Loucy (cell line): Measurements from ENCODE around the gene HMHB1.
"Not testable (repeated sequence)": the region's sequence is repeated elsewhere in the genome, so short reads cannot be mapped to it uniquely, and the experiment has no call there.

Source experiments
- H2AFZ ChIP-seq: fragments of 200-600 bp; sonication (generic); 2 replicates; pipeline ENCODE4 v1.6.0; 2016; ENCODE audit warnings: antibody characterized with exemption, mild to moderate bottlenecking, low read length, moderate library complexity
- H3F3A ChIP-seq: fragments of 200-600 bp; 2 replicates; pipeline ENCODE4 v1.6.0; 2016; ENCODE audit warnings: antibody characterized with exemption, low read depth, mild to moderate bottlenecking
- H3K27me3 ChIP-seq: fragments of 200-600 bp; sonication (generic); 2 replicates; pipeline ENCODE4 v1.6.1; 2014; ENCODE audit warnings: low read length, mild to moderate bottlenecking; ENCODE audit not compliant: insufficient read depth, poor library complexity, severe bottlenecking
- H3K36me3 ChIP-seq: fragments of 200-600 bp; sonication (generic); 2 replicates; pipeline ENCODE4 v1.6.1; 2016; ENCODE audit warnings: low read length; ENCODE audit not compliant: insufficient read depth
- H3K4me1 ChIP-seq: fragments of 200-600 bp; sonication (generic); 2 replicates; pipeline ENCODE4 v1.5.1; 2014; ENCODE audit warnings: low read length, mild to moderate bottlenecking; ENCODE audit not compliant: insufficient read depth, poor library complexity, severe bottlenecking
- H3K4me2 ChIP-seq: fragments of 200-600 bp; sonication (generic); 2 replicates; pipeline ENCODE4 v1.6.0; 2014; ENCODE audit warnings: antibody characterized with exemption, low read length, low read depth, mild to moderate bottlenecking; ENCODE audit not compliant: poor library complexity, severe bottlenecking
- H3K4me3 ChIP-seq: fragments of 200-600 bp; sonication (generic); 2 replicates; pipeline ENCODE4 v1.5.1; 2014; ENCODE audit warnings: low read length, mild to moderate bottlenecking, mixed read lengths; ENCODE audit not compliant: poor library complexity, severe bottlenecking
- H3K79me2 ChIP-seq: fragments of 200-600 bp; sonication (generic); 2 replicates; pipeline ENCODE4 v1.6.1; 2014; ENCODE audit warnings: low read length; ENCODE audit not compliant: insufficient read depth
- H3K9ac ChIP-seq: fragments of 200-600 bp; sonication (generic); 2 replicates; pipeline ENCODE4 v1.6.0; 2014; ENCODE audit warnings: mild to moderate bottlenecking, low read depth, low read length, moderate library complexity; ENCODE audit not compliant: poor library complexity, severe bottlenecking
- H3K9me2 ChIP-seq: fragments of 200-600 bp; sonication (generic); replicated peaks from 2 replicates; pipeline ENCODE4 v1.6.1; 2016; ENCODE audit warnings: low read depth, low read length, mixed read lengths
- H3K9me3 ChIP-seq: fragments of 200-600 bp; sonication (generic); 2 replicates; pipeline ENCODE4 v1.6.1; 2014; ENCODE audit warnings: mild to moderate bottlenecking, antibody characterized with exemption, low read length, low read depth; ENCODE audit not compliant: insufficient read depth
- H4K20me1 ChIP-seq: fragments of 200-600 bp; sonication (generic); 2 replicates; pipeline ENCODE4 v1.6.0; 2014; ENCODE audit warnings: antibody characterized with exemption, low read length, mild to moderate bottlenecking; ENCODE audit not compliant: insufficient read depth, poor library complexity, severe bottlenecking
- CTCF ChIP-seq: fragments of 200-600 bp; sonication (generic); conservative IDR thresholded peaks from 2 replicates; pipeline ENCODE4 v1.5.1; 2014; ENCODE audit warnings: mild to moderate bottlenecking, antibody characterized with exemption, low read length
- EZH2phosphoT487 ChIP-seq: fragments of 200-600 bp; IDR thresholded peaks from 2 replicates; pipeline ENCODE4 v1.6.1; 2018; ENCODE audit warnings: antibody characterized with exemption, mild to moderate bottlenecking, moderate library complexity, borderline replicate concordance

HMHB1 gene

DNA sequence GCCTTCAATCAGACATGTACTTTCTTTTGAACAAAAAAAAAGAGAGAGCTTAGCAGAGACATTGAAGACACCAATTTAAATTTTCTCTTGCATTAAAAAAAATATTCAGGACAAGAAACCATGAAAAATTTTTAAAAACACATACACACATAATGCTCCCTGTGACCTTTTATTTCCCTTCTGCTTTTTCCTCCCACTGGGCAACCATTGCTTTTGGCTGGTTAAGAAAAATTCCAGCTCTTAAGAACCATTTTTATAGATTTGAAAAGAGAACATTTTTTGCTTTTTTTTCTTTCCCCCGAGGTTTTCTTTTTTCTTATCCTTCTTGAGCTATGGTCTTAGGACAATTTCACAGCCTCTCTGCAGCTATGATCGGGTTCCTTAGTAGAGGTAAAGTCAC, 6.1 kb upstream of the HMHB1 start:
- Histone ChIP-seq H3K9me3 (no peaks in the 10 kb centered on the region), H2AFZ (no peak overlapping the region), H4K20me1 (no peaks in the 10 kb centered on the region), H3K4me2 (no peak overlapping the region), H3K4me1 (peaks cover under 1% of the 10 kb centered on the region), H3K4me3 (no peak overlapping the region), H3K9ac (no peak overlapping the region), H3K27me3 (no peaks in the 10 kb centered on the region), H3F3A (no peaks in the 10 kb centered on the region), H3K9me2 (no peaks in the 10 kb centered on the region), H3K36me3 (no peaks in the 10 kb centered on the region), H3K79me2 (no peaks in the 10 kb centered on the region)
- TF ChIP-seq CTCF (no peak), EZH2phosphoT487 (no peak)

GRCh38 chr5:143806579-143806978, 5.4 kb upstream of the HMHB1 start:
- Histone ChIP-seq H3K4me1 (no peaks in the 10 kb centered on the region), H3K9me3 (no peaks in the 10 kb centered on the region), H3K9ac (no peak overlapping the region), H3K36me3 (no peaks in the 10 kb centered on the region), H3K27me3 (no peaks in the 10 kb centered on the region), H2AFZ (no peak overlapping the region), H3K79me2 (no peaks in the 10 kb centered on the region), H3F3A (no peaks in the 10 kb centered on the region), H4K20me1 (no peaks in the 10 kb centered on the region), H3K9me2 (no peaks in the 10 kb centered on the region), H3K4me3 (no peak overlapping the region), H3K4me2 (no peak overlapping the region)
- TF ChIP-seq EZH2phosphoT487 (no peak), CTCF (no peak)

DNA sequence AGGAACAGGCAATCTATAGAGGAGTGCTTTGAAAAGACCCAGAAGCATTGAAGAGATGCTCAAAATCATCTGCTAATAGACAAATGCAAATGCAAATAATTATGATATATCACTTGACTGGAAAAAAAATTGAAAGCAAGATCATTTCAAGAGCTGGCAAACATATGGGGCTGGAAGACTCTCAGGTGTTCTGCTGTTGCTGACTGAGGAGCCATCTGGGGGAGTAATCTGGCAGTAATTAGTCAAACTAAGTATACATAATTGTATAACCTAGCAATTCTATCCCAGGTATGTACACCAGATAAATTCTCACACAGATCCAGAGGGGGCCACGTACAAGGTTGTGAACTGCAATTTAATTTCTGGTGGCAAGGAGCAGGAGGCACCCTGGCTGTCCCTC, 4.6 kb upstream of the HMHB1 start:
- Histone ChIP-seq H4K20me1 (no peaks in the 10 kb centered on the region), H3K9me3 (no peaks in the 10 kb centered on the region), H3K79me2 (no peaks in the 10 kb centered on the region), H3K4me1 (peaks cover 3% of the 10 kb centered on the region), H3K4me3 (no peak overlapping the region), H3K9me2 (no peaks in the 10 kb centered on the region), H3F3A (no peaks in the 10 kb centered on the region), H2AFZ (no peak overlapping the region), H3K36me3 (no peaks in the 10 kb centered on the region), H3K27me3 (no peaks in the 10 kb centered on the region), H3K4me2 (no peak overlapping the region), H3K9ac (no peak overlapping the region)
- no peak for TF ChIP-seq EZH2phosphoT487
- no peak for TF ChIP-seq CTCF

DNA sequence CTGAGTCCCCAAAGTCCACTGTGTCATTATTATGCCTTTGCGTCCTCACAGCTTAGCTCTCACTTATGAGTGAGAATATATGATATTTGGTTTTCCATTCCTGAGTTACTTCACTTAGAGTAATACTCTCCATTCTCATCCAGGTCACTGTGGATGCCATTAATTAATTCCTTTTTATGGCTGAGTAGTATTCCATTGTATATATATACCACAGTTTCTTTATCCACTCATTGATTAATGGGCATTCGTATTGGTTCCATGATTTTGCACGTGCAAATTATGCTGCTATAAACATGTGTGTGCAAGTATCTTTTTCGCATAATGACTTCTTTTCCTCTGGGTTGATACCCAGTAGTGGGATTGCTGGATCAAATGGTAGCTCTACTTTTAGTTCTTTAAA, 4.4 kb downstream of the HMHB1 start:
- not testable (repeated sequence) for H3K27me3 ChIP-seq, H3K36me3 ChIP-seq, H3K9me3 ChIP-seq, H3K79me2 ChIP-seq, H3F3A ChIP-seq, H2AFZ ChIP-seq, H3K9ac ChIP-seq, H3K4me1 ChIP-seq, H3K4me2 ChIP-seq, H3K4me3 ChIP-seq, H3K9me2 ChIP-seq, H4K20me1 ChIP-seq
